Measurements from ENCODE around the gene ZNF839. TPM values are rescaled to one million over a fixed set of nuclear protein-coding genes. Genes with fewer than 3 reads are reported as not detected.

ZNF839 gene
- total RNA-seq, 1 donor from 2014 or later: 14.9 TPM

DNA sequence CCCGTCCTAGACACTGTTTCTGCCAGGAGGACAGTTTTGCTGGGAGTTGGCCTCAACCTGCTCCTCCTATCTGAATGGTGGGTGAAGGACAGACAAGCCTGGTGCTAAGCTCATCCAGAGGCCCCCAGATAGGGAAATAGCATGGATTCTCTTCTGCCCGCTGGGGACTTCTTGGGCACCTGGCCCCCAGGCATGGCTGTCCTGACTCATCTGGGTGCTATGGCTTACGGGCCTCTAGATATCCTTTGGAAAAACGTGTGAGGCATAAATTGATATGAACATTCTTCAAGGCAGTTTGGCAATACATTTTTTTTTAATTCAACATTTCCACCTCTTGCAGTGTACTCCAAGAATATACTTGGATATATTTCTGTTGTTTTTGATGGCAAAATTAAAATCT lies 51.8 kb downstream of the ZNF839 start:
- H3K4me3 Mint-ChIP-seq (ENCODE audit: low read depth): no peak overlapping the region
- H3K4me1 Mint-ChIP-seq (ENCODE audit: low read depth): no peaks in the 10 kb centered on the region
- DNase-seq (ENCODE audit: low spot score, unreplicated experiment): no peak
- no peak overlapping the region for H3K27ac Mint-ChIP-seq
- no peaks in the 10 kb centered on the region for H3K9me3 Mint-ChIP-seq (ENCODE audit: low read depth)
- H3K27me3 Mint-ChIP-seq: no peaks in the 10 kb centered on the region
- TF ChIP-seq, protein P1, sequence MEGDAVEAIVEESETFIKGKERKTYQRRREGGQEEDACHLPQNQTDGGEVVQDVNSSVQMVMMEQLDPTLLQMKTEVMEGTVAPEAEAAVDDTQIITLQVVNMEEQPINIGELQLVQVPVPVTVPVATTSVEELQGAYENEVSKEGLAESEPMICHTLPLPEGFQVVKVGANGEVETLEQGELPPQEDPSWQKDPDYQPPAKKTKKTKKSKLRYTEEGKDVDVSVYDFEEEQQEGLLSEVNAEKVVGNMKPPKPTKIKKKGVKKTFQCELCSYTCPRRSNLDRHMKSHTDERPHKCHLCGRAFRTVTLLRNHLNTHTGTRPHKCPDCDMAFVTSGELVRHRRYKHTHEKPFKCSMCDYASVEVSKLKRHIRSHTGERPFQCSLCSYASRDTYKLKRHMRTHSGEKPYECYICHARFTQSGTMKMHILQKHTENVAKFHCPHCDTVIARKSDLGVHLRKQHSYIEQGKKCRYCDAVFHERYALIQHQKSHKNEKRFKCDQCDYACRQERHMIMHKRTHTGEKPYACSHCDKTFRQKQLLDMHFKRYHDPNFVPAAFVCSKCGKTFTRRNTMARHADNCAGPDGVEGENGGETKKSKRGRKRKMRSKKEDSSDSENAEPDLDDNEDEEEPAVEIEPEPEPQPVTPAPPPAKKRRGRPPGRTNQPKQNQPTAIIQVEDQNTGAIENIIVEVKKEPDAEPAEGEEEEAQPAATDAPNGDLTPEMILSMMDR (IDR thresholded peaks at IDR 0.05; ENCODE audit: unreplicated experiment): no peak
- no peaks in the 10 kb centered on the region for H3K36me3 Mint-ChIP-seq (ENCODE audit: insufficient read depth)

- H3K4me3 Mint-ChIP-seq (ENCODE audit: low read depth): no peak overlapping the region
- H3K27me3 Mint-ChIP-seq: no peaks in the 10 kb centered on the region
- no peaks in the 10 kb centered on the region for H3K4me1 Mint-ChIP-seq (ENCODE audit: low read depth)
- no peak for DNase-seq (ENCODE audit: low spot score, unreplicated experiment)
- H3K36me3 Mint-ChIP-seq (ENCODE audit: insufficient read depth): peaks cover 1% of the 10 kb centered on the region
- no peaks in the 10 kb centered on the region for H3K9me3 Mint-ChIP-seq (ENCODE audit: low read depth)
- no peak overlapping the region for H3K27ac Mint-ChIP-seq
- TF ChIP-seq, protein P1 (IDR thresholded peaks at IDR 0.05; ENCODE audit: unreplicated experiment): no peak
These were observed 53.6 kb downstream of the ZNF839 start for GRCh38 chr14:102373110-102373509.

GRCh38 chr14:102374264-102374663 lies 54.7 kb downstream of the ZNF839 start:
- H3K4me1 Mint-ChIP-seq (ENCODE audit: low read depth): no peaks in the 10 kb centered on the region
- DNase-seq (ENCODE audit: low spot score, unreplicated experiment): no peak
- H3K9me3 Mint-ChIP-seq (ENCODE audit: low read depth): no peaks in the 10 kb centered on the region
- no peak overlapping the region for H3K27ac Mint-ChIP-seq
- H3K27me3 Mint-ChIP-seq: no peaks in the 10 kb centered on the region
- TF ChIP-seq, protein P1 (IDR thresholded peaks at IDR 0.05; ENCODE audit: unreplicated experiment): no peak
- H3K36me3 Mint-ChIP-seq (ENCODE audit: insufficient read depth): peaks cover 1% of the 10 kb centered on the region
- no peak overlapping the region for H3K4me3 Mint-ChIP-seq (ENCODE audit: low read depth)

GRCh38 chr14:102375119-102375518 lies 55.6 kb downstream of the ZNF839 start:
- peaks cover 1% of the 10 kb centered on the region for H3K36me3 Mint-ChIP-seq (ENCODE audit: insufficient read depth)

GRCh38 chr14:102377696-102378095 lies 58.1 kb downstream of the ZNF839 start:
- DNase-seq (ENCODE audit: low spot score, unreplicated experiment): no peak
- H3K27me3 Mint-ChIP-seq: no peaks in the 10 kb centered on the region
- TF ChIP-seq, protein P1 (IDR thresholded peaks at IDR 0.05; ENCODE audit: unreplicated experiment): no peak
- no peaks in the 10 kb centered on the region for H3K4me1 Mint-ChIP-seq (ENCODE audit: low read depth)
- H3K9me3 Mint-ChIP-seq (ENCODE audit: low read depth): no peaks in the 10 kb centered on the region
- no peak overlapping the region for H3K4me3 Mint-ChIP-seq (ENCODE audit: low read depth)
- no peak overlapping the region for H3K27ac Mint-ChIP-seq
- H3K36me3 Mint-ChIP-seq (ENCODE audit: insufficient read depth): peaks cover 6% of the 10 kb centered on the region

More at GRCh38 chr14:102375119-102375518, 55.6 kb downstream of the ZNF839 start:
- Mint-ChIP-seq H3K27ac (no peak overlapping the region), H3K9me3 (ENCODE audit: low read depth) (no peaks in the 10 kb centered on the region), H3K4me1 (ENCODE audit: low read depth) (no peaks in the 10 kb centered on the region), H3K27me3 (no peaks in the 10 kb centered on the region), H3K4me3 (ENCODE audit: low read depth) (no peak overlapping the region)
- TF ChIP-seq, protein P1 (IDR thresholded peaks at IDR 0.05; ENCODE audit: unreplicated experiment): no peak
- no peak for DNase-seq (ENCODE audit: low spot score, unreplicated experiment)

All from progenitor cell of endocrine pancreas (in vitro differentiated cells).